Measurements from ENCODE around the gene UBL4B. TPM values are rescaled to one million over a fixed set of nuclear protein-coding genes. Genes with fewer than 3 reads are reported as not detected.

UBL4B gene, protein sequence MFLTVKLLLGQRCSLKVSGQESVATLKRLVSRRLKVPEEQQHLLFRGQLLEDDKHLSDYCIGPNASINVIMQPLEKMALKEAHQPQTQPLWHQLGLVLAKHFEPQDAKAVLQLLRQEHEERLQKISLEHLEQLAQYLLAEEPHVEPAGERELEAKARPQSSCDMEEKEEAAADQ
- total RNA-seq (2022) (not detected in 2 replicates), Bru-seq, nascent RNA (not detected), BruChase-seq, experiment 1, labeled RNA remaining after a 6-hour chase (percentile 20 among the genes with signal in this experiment), BruChase-seq, experiment 2, labeled RNA remaining after a 2-hour chase (not detected)
- long read RNA-seq: 0 reads

DNA sequence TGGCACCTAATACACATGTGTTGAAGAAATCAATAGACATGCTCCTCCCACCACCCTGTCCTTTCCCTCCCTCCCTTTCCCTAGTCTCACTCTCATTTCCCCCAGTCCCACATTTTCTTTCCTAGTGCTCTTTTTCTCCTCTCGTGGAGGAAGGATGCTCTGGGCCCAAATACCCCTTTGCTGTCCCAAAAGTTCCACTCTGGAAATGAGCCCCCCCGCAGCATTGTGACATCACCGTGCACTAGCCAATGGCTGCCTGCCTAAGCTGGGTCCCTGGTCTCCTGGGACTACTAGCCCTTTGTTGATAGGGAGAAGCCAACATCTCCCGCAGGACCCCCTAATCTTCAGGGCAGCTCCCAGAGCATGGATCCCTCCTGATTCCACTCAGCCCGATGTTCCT lies at the start of gene UBL4B:
Gene UBL4B (plus strand): TSS at position 301 of the 400 bp plus-strand sequence. CDS start 92 bp downstream, at position 393.
- TF ChIP-seq, protein P1, sequence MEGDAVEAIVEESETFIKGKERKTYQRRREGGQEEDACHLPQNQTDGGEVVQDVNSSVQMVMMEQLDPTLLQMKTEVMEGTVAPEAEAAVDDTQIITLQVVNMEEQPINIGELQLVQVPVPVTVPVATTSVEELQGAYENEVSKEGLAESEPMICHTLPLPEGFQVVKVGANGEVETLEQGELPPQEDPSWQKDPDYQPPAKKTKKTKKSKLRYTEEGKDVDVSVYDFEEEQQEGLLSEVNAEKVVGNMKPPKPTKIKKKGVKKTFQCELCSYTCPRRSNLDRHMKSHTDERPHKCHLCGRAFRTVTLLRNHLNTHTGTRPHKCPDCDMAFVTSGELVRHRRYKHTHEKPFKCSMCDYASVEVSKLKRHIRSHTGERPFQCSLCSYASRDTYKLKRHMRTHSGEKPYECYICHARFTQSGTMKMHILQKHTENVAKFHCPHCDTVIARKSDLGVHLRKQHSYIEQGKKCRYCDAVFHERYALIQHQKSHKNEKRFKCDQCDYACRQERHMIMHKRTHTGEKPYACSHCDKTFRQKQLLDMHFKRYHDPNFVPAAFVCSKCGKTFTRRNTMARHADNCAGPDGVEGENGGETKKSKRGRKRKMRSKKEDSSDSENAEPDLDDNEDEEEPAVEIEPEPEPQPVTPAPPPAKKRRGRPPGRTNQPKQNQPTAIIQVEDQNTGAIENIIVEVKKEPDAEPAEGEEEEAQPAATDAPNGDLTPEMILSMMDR (IDR thresholded peaks at IDR 0.05; ENCODE audit: unreplicated experiment): no peak
- BruUV-seq (replicated peaks): no TSS peak

DNA sequence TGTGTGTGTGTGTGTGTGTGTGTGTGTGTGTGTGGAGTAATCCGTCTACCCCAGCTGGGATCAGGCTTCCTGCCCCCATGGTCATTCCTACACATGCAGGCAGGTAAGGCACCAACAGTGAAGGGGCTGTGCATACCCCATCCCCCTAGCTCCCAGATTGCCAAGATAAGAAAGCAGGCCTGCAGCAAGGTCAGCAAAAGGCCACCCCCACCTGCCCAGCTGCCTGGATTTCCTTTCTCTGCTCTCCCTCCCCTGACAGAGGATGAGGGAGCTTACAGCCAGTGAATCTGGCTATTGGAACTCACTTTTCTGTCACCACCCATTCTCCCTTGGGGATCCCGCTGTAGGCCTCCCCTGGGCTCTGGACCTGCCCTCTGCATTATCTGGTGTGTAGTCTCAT lies 49.6 kb upstream of the UBL4B start:
- TF ChIP-seq, protein P1 (IDR thresholded peaks at IDR 0.05; ENCODE audit: unreplicated experiment): no peak
- intact Hi-C loops (cut with micrococcal nuclease): no loop called here
- no peak overlapping the region for H3K27ac Mint-ChIP-seq (ENCODE audit: low read depth, unreplicated experiment)
- POLR2A ChIA-PET: no interaction called here
- BruUV-seq (replicated peaks): no TSS peak
- no peaks in the 10 kb centered on the region for H3K27me3 Mint-ChIP-seq (ENCODE audit: insufficient read depth, unreplicated experiment)
- no peak overlapping the region for H3K4me3 Mint-ChIP-seq (ENCODE audit: unreplicated experiment)
- H3K36me3 Mint-ChIP-seq (ENCODE audit: insufficient read depth, unreplicated experiment): peaks cover 18% of the 10 kb centered on the region
- no peak for DNase-seq (ENCODE audit: unreplicated experiment)
- CTCF ChIA-PET: interaction anchor here (0.6 to 7.1 kb wide), 7 partner anchors 9 to 141 kb away, joined by 3 to 47 read pairs (median 4); no protein-coding TSS in a partner anchor
- H3K9me3 Mint-ChIP-seq (ENCODE audit: unreplicated experiment): no peaks in the 10 kb centered on the region
- no peaks in the 10 kb centered on the region for H3K4me1 Mint-ChIP-seq (ENCODE audit: insufficient read depth, unreplicated experiment)

More for the DNA sequence above, at the start of gene UBL4B:
- H3K36me3 Mint-ChIP-seq (ENCODE audit: insufficient read depth, unreplicated experiment): peaks cover 6% of the 10 kb centered on the region
- no peak for DNase-seq (ENCODE audit: unreplicated experiment)
- H3K4me1 Mint-ChIP-seq (ENCODE audit: insufficient read depth, unreplicated experiment): no peaks in the 10 kb centered on the region
- no peak within 1 kb of the TSS for H3K4me3 Mint-ChIP-seq (ENCODE audit: unreplicated experiment)
- no peaks in the 10 kb centered on the region for H3K9me3 Mint-ChIP-seq (ENCODE audit: unreplicated experiment)
- peaks cover 85% of the 10 kb centered on the region for H3K27me3 Mint-ChIP-seq (ENCODE audit: insufficient read depth, unreplicated experiment)
- ChIA-PET POLR2A (interaction anchor here (0.7 kb wide), 1 partner anchor 88 kb away, joined by 3 read pairs; no protein-coding TSS in a partner anchor), CTCF (interaction anchor here (1.8 to 2.8 kb wide), 2 partner anchors 24 to 58 kb away, joined by 9 to 10 read pairs; no protein-coding TSS in a partner anchor)
- no peak within 1 kb of the TSS for H3K27ac Mint-ChIP-seq (ENCODE audit: low read depth, unreplicated experiment)
- intact Hi-C loops (cut with micrococcal nuclease): no loop called here

DNA sequence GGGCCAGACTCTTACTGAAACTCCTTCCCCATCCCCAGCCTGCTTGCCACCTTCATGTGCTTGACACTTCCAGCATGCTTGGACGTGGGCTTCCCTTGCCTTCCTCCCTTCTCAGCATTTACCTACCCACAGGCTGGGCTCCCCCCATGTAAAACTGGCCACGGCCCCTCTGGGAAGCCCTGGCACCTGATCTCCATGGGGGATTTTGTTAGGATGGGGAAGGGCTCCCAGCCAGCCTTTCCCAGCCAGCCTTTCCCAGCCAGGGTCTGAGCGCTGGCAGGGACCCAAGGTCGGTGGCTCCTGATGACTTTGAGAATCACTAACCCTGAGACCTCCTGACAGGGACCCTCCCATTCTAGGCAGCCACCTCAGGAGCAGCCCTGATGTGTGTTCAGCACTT lies 48.5 kb upstream of the UBL4B start:
- Mint-ChIP-seq H3K27ac (ENCODE audit: low read depth, unreplicated experiment) (no peak overlapping the region), H3K27me3 (ENCODE audit: insufficient read depth, unreplicated experiment) (no peaks in the 10 kb centered on the region), H3K4me1 (ENCODE audit: insufficient read depth, unreplicated experiment) (no peaks in the 10 kb centered on the region), H3K9me3 (ENCODE audit: unreplicated experiment) (peaks cover 7% of the 10 kb centered on the region), H3K36me3 (ENCODE audit: insufficient read depth, unreplicated experiment) (peaks cover 10% of the 10 kb centered on the region), H3K4me3 (ENCODE audit: unreplicated experiment) (no peak overlapping the region)
- ChIA-PET POLR2A (no interaction called here), CTCF (interaction anchor here (0.9 to 7.1 kb wide), 3 partner anchors 10 to 53 kb away, joined by 3 to 47 read pairs (median 7); no protein-coding TSS in a partner anchor)
- BruUV-seq (replicated peaks): no TSS peak
- TF ChIP-seq, protein P1 (IDR thresholded peaks at IDR 0.05; ENCODE audit: unreplicated experiment): no peak
- DNase-seq (ENCODE audit: unreplicated experiment): no peak
- intact Hi-C loops (cut with micrococcal nuclease): no loop called here

DNA sequence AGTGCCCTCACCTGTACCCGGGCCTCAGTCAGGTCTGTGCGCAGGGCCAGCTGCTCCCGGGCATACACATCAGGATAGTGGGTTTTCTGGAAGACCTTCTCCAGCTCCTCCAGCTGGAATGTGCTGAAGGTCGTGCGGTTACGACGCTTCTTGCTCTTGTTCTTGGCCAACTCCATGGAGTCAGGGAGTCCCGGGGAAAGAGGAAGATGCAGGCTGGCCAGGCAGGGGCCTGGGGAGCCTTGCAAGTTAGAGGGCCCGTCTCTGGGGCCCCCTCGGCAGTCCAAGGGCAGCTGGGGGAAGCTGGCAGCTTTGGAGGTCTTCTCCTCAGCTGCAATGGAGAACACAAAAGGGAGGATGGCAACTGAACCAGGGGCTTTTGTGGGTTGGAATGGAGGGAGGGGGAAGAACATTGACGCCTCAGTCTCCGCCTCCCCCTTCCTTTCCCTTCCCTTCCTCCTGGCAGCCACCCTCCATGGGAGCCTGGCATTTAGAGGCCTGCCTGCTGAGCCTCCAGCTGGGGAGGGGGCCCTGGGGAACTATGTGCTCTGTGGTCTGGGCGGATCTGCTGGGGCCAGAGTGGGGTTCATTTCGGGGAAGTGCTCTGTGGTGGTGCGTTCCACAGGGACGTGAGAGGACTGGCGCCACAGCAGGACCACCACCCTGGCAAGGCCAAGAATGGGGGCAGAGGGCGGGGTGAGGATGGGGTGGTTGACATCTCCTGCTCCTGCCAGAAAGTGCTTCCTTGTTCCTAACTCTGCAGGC lies 47.5 kb upstream of the UBL4B start:
- intact Hi-C loops (cut with micrococcal nuclease): no loop called here
- Mint-ChIP-seq H3K4me3 (ENCODE audit: unreplicated experiment) (no peak overlapping the region), H3K27ac (ENCODE audit: low read depth, unreplicated experiment) (no peak overlapping the region), H3K4me1 (ENCODE audit: insufficient read depth, unreplicated experiment) (no peaks in the 10 kb centered on the region), H3K36me3 (ENCODE audit: insufficient read depth, unreplicated experiment) (peaks cover 7% of the 10 kb centered on the region), H3K27me3 (ENCODE audit: insufficient read depth, unreplicated experiment) (no peaks in the 10 kb centered on the region), H3K9me3 (ENCODE audit: unreplicated experiment) (peaks cover 8% of the 10 kb centered on the region)
- POLR2A ChIA-PET: no interaction called here
- BruUV-seq (replicated peaks): no TSS peak
- TF ChIP-seq, protein P1 (IDR thresholded peaks at IDR 0.05; ENCODE audit: unreplicated experiment): no peak
- CTCF ChIA-PET: interaction anchor here (0.8 to 7.1 kb wide), 3 partner anchors 11 to 35 kb away, joined by 3 to 47 read pairs (median 3); no protein-coding TSS in a partner anchor
- no peak for DNase-seq (ENCODE audit: unreplicated experiment)

All from MCF 10A (cell line).